DND-41 (cell line): ENCODE measurements around the gene ATXN7L1.

Source experiments
- ATAC-seq: fragments of 200-7000 bp; cut with Tn5 transposase; 3 replicates; pipeline ENCODE4 v1.9.1; 2021; ENCODE audit warnings: low read depth; ENCODE audit not compliant: insufficient read depth
- DNase-seq: peaks from one replicate; pipeline ENCODE4 v3.0.0-alpha.2; 2020
- H2AFZ ChIP-seq: 2 replicates; pipeline ENCODE4 v1.6.0; 2012; ENCODE audit warnings: low read depth, low read length
- H3K27ac ChIP-seq: 2 replicates; pipeline ENCODE4 v1.5.1; 2012; ENCODE audit warnings: low read length, inconsistent platforms
- H3K27me3 ChIP-seq: fragments of 200-600 bp; sonication (generic); 2 replicates; pipeline ENCODE4 v1.6.0; 2012; ENCODE audit warnings: low read length, mild to moderate bottlenecking, inconsistent platforms; ENCODE audit not compliant: insufficient read depth, poor library complexity
- H3K36me3 ChIP-seq: 2 replicates; pipeline ENCODE4 v1.5.1; 2012; ENCODE audit warnings: low read length, inconsistent platforms; ENCODE audit not compliant: insufficient read depth
- H3K4me1 ChIP-seq: 2 replicates; pipeline ENCODE4 v1.5.1; 2012; ENCODE audit warnings: mild to moderate bottlenecking, low read length; ENCODE audit not compliant: insufficient read depth
- H3K4me2 ChIP-seq: 2 replicates; pipeline ENCODE4 v1.6.0; 2012; ENCODE audit warnings: mild to moderate bottlenecking, moderate library complexity, low read length, inconsistent platforms; ENCODE audit not compliant: insufficient read depth
- H3K4me3 ChIP-seq, 2 experiments: fragments of 200-600 bp in 1 of 2; shearing (Covaris generic) in 1 of 2; 2 replicates each; pipeline ENCODE4 v1.5.1; 2012 to 2016; ENCODE audit warnings: inconsistent platforms in 2 of 2, low read length in 2 of 2, mild to moderate bottlenecking in 2 of 2, low read depth in 1 of 2, moderate library complexity in 1 of 2
- H3K79me2 ChIP-seq: 2 replicates; pipeline ENCODE4 v1.6.0; 2012; ENCODE audit warnings: low read length, inconsistent platforms; ENCODE audit not compliant: insufficient read depth
- H3K9ac ChIP-seq: 2 replicates; pipeline ENCODE4 v1.6.0; 2012; ENCODE audit warnings: low read depth, mild to moderate bottlenecking, inconsistent platforms, low read length, moderate library complexity
- H3K9me3 ChIP-seq: 2 replicates; pipeline ENCODE4 v1.5.1; 2012; ENCODE audit warnings: low read length, moderate library complexity, mild to moderate bottlenecking, inconsistent platforms; ENCODE audit not compliant: insufficient read depth, severe bottlenecking
- H4K20me1 ChIP-seq: 2 replicates; pipeline ENCODE4 v1.6.0; 2012; ENCODE audit warnings: low read length; ENCODE audit not compliant: insufficient read depth
- EZH2 ChIP-seq: IDR thresholded peaks from 3 replicates; pipeline ENCODE4 v1.6.1; 2012; ENCODE audit warnings: borderline replicate concordance, low read depth, mild to moderate bottlenecking, moderate library complexity, low read length, inconsistent platforms; ENCODE audit not compliant: severe bottlenecking
- TF ChIP-seq, protein P1 (sequence below): IDR thresholded peaks from 2 replicates; pipeline ENCODE4 v1.5.1; 2012; ENCODE audit warnings: borderline replicate concordance, low read length, moderate library complexity, mild to moderate bottlenecking; ENCODE audit not compliant: poor library complexity, severe bottlenecking; ENCODE audit errors: extremely low read depth

Gene ATXN7L1

GRCh38 chr7:105796365-105796764, 80.0 kb downstream of the ATXN7L1 start:
- no peak for TF ChIP-seq EZH2
- TF ChIP-seq, protein P1, sequence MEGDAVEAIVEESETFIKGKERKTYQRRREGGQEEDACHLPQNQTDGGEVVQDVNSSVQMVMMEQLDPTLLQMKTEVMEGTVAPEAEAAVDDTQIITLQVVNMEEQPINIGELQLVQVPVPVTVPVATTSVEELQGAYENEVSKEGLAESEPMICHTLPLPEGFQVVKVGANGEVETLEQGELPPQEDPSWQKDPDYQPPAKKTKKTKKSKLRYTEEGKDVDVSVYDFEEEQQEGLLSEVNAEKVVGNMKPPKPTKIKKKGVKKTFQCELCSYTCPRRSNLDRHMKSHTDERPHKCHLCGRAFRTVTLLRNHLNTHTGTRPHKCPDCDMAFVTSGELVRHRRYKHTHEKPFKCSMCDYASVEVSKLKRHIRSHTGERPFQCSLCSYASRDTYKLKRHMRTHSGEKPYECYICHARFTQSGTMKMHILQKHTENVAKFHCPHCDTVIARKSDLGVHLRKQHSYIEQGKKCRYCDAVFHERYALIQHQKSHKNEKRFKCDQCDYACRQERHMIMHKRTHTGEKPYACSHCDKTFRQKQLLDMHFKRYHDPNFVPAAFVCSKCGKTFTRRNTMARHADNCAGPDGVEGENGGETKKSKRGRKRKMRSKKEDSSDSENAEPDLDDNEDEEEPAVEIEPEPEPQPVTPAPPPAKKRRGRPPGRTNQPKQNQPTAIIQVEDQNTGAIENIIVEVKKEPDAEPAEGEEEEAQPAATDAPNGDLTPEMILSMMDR: no peak

DNA sequence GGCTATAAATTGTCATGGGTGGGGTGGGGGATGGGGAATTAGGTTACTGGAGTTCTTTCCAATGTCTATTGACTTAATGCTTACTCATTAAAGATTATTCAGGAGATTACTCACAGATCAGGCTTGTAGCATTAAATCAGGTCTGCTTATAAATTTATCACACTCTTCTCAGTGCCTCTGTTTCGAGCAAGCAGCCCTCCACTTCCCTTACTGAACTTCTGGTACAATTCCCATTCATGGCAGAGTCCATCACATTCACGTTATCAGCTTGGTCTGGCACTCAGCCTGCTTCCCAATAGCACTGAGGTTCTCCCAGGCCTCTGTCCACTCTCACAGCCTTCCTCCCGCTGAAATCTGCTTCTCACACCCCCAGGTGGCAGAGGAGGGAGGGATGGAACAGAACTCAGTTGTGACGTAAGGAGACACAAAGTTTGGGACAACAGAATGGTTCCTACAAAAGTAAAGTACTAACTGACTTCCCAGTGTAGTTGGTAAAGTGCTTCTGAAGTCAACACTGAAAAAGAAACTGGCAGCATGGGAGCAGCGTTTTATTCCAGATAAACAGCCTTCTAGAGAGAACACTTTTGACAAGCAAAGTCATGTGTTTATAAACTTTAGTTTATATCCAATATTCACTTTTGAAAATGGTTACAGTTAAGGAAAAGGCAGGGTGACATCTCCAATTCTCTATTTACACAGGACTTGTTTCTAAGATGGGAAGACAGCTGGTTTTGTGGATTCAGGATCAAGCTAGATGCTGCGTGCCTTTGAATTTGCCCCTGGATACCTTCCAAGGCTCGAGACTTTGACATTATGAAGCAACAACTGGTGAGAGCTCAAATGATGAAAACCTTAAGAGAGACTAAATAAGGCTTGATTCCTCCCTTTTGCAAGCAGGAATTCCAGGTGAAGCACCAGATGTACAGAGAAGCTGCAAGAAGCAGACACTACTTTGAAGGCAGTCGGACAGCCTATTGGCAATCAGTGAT, 81.4 kb downstream of the ATXN7L1 start:
- no peaks in the 10 kb centered on the region for H3K36me3 ChIP-seq
- no peak overlapping the region for H2AFZ ChIP-seq
- no peaks in the 10 kb centered on the region for H3K27me3 ChIP-seq
- H3K79me2 ChIP-seq: no peaks in the 10 kb centered on the region
- no peaks in the 10 kb centered on the region for H4K20me1 ChIP-seq
- H3K9me3 ChIP-seq: no peaks in the 10 kb centered on the region
- no peak overlapping the region for H3K4me2 ChIP-seq
- TF ChIP-seq EZH2: no peak
- TF ChIP-seq, protein P1: no peak
- no peaks in the 10 kb centered on the region for H3K4me1 ChIP-seq
- no peak overlapping the region for H3K9ac ChIP-seq
- DNase-seq (no peak), ATAC-seq (no peak)
- no peak overlapping the region for H3K4me3 ChIP-seq
- no peak overlapping the region for H3K27ac ChIP-seq

More at GRCh38 chr7:105796365-105796764, 80.0 kb downstream of the ATXN7L1 start:
- Histone ChIP-seq H4K20me1 (no peaks in the 10 kb centered on the region), H3K79me2 (no peaks in the 10 kb centered on the region), H3K27me3 (no peaks in the 10 kb centered on the region), H3K9ac (no peak overlapping the region), H3K4me3 (no peak overlapping the region), H3K36me3 (no peaks in the 10 kb centered on the region), H2AFZ (no peak overlapping the region), H3K4me1 (no peaks in the 10 kb centered on the region), H3K9me3 (no peaks in the 10 kb centered on the region), H3K27ac (no peak overlapping the region), H3K4me2 (no peak overlapping the region)
- ATAC-seq: no peak
- no peak for DNase-seq

- no peak for ATAC-seq
- Histone ChIP-seq H3K9me3 (no peaks in the 10 kb centered on the region), H3K4me2 (no peak overlapping the region), H3K27ac (no peak overlapping the region), H3K36me3 (no peaks in the 10 kb centered on the region), H3K9ac (no peak overlapping the region), H3K27me3 (no peaks in the 10 kb centered on the region), H3K79me2 (no peaks in the 10 kb centered on the region), H4K20me1 (no peaks in the 10 kb centered on the region), H3K4me3 (no peak overlapping the region), H2AFZ (no peak overlapping the region), H3K4me1 (no peaks in the 10 kb centered on the region)
- DNase-seq: no peak
- TF ChIP-seq, protein P1: no peak
- TF ChIP-seq EZH2: no peak
Observed at GRCh38 chr7:105792488-105793370, 83.7 kb downstream of the ATXN7L1 start.
